Measurements from ENCODE around the gene CROT. TPM values are rescaled to one million over a fixed set of nuclear protein-coding genes. Genes with fewer than 3 reads are reported as not detected.

CROT gene
- total RNA-seq, 1 experiment from 2014 or later: 4.0 TPM

GRCh38 chr7:87328281-87328680 lies 17.2 kb upstream of the CROT start (continued):
- TF ChIP-seq, protein P1, sequence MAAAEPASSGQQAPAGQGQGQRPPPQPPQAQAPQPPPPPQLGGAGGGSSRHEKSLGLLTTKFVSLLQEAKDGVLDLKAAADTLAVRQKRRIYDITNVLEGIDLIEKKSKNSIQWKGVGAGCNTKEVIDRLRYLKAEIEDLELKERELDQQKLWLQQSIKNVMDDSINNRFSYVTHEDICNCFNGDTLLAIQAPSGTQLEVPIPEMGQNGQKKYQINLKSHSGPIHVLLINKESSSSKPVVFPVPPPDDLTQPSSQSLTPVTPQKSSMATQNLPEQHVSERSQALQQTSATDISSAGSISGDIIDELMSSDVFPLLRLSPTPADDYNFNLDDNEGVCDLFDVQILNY (CRISPR knock-in tag; IDR thresholded peaks at IDR 0.05): no peak
- TF ChIP-seq CREB1 (CRISPR knock-in tag; IDR thresholded peaks at IDR 0.05) (no peak), CBFB (CRISPR knock-in tag; IDR thresholded peaks at IDR 0.05; ENCODE audit: low read depth) (no peak), TEAD4 (CRISPR knock-in tag; IDR thresholded peaks at IDR 0.05) (no peak), GTF2I (CRISPR knock-in tag; conservative IDR thresholded peaks at IDR 0.05) (no peak), FOXJ3 (CRISPR knock-in tag; IDR thresholded peaks at IDR 0.05; ENCODE audit: borderline replicate concordance) (no peak)

- Mint-ChIP-seq H3K27me3 (ENCODE audit: low read depth) (peaks cover 6% of the 10 kb centered on the region), H3K4me3 (no peak overlapping the region), H3K4me1 (peaks cover 13% of the 10 kb centered on the region), H3K9me3 (peaks cover 84% of the 10 kb centered on the region), H3K27ac (no peak overlapping the region), H3K36me3 (peaks cover 84% of the 10 kb centered on the region)
- DNase-seq (ENCODE audit: low spot score): no peak
- ATAC-seq: no peak
- ChIA-PET POLR2A (no interaction called here), CTCF (interaction anchor here (1.2 kb wide), 1 partner anchor 12 kb away, joined by 3 read pairs; no protein-coding TSS in a partner anchor)
- TF ChIP-seq NFATC4 (CRISPR knock-in tag; IDR thresholded peaks at IDR 0.05): no peak
- TF ChIP-seq MYBL2 (CRISPR knock-in tag; IDR thresholded peaks at IDR 0.05): no peak
- no peak for TF ChIP-seq GRHL2 (CRISPR knock-in tag; IDR thresholded peaks at IDR 0.05; ENCODE audit: insufficient replicate concordance, severe bottlenecking)
- TF ChIP-seq ZNF219 (CRISPR knock-in tag; IDR thresholded peaks at IDR 0.05; ENCODE audit: borderline replicate concordance): no peak
- TF ChIP-seq CREM (CRISPR knock-in tag; IDR thresholded peaks at IDR 0.05): no peak
- no peak for TF ChIP-seq CTCF (IDR thresholded peaks at IDR 0.05)
- no peak for TF ChIP-seq ELF4 (CRISPR knock-in tag; IDR thresholded peaks at IDR 0.05; ENCODE audit: low read depth)
- no peak for TF ChIP-seq ATF3 (CRISPR knock-in tag; conservative IDR thresholded peaks at IDR 0.05)
- TF ChIP-seq, protein P2, sequence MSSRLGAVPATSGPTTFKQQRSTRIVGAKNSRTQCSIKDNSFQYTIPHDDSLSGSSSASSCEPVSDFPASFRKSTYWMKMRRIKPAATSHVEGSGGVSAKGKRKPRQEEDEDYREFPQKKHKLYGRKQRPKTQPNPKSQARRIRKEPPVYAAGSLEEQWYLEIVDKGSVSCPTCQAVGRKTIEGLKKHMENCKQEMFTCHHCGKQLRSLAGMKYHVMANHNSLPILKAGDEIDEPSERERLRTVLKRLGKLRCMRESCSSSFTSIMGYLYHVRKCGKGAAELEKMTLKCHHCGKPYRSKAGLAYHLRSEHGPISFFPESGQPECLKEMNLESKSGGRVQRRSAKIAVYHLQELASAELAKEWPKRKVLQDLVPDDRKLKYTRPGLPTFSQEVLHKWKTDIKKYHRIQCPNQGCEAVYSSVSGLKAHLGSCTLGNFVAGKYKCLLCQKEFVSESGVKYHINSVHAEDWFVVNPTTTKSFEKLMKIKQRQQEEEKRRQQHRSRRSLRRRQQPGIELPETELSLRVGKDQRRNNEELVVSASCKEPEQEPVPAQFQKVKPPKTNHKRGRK (CRISPR knock-in tag; IDR thresholded peaks at IDR 0.05; ENCODE audit: borderline replicate concordance): no peak
- TF ChIP-seq GTF2I (CRISPR knock-in tag; conservative IDR thresholded peaks at IDR 0.05): no peak
Measured at GRCh38 chr7:87330316-87330715, 15.1 kb upstream of the CROT start.

GRCh38 chr7:87330942-87331341 lies 14.5 kb upstream of the CROT start:
- CTCF ChIA-PET: interaction anchor here (1.2 kb wide), 1 partner anchor 12 kb away, joined by 3 read pairs; no protein-coding TSS in a partner anchor
- ATAC-seq: no peak
- TF ChIP-seq JAZF1 (CRISPR knock-in tag; IDR thresholded peaks at IDR 0.05) (no peak), ZNF317 (CRISPR knock-in tag; IDR thresholded peaks at IDR 0.05; ENCODE audit: borderline replicate concordance, low read depth) (no peak), TP53 (CRISPR knock-in tag; IDR thresholded peaks at IDR 0.05) (no peak), GABPB1 (CRISPR knock-in tag; IDR thresholded peaks at IDR 0.05) (no peak), HMGA2 (CRISPR knock-in tag; IDR thresholded peaks at IDR 0.05) (no peak), ELF4 (CRISPR knock-in tag; IDR thresholded peaks at IDR 0.05; ENCODE audit: low read depth) (no peak), ZNF671 (CRISPR knock-in tag; IDR thresholded peaks at IDR 0.05) (no peak), ESRRA (CRISPR knock-in tag; IDR thresholded peaks at IDR 0.05; ENCODE audit: borderline replicate concordance) (no peak), NFYB (CRISPR knock-in tag; conservative IDR thresholded peaks at IDR 0.05; ENCODE audit: low read depth) (no peak), AR (CRISPR knock-in tag; IDR thresholded peaks at IDR 0.05) (no peak), NR1H2 (CRISPR knock-in tag; IDR thresholded peaks at IDR 0.05) (no peak)
- TF ChIP-seq, protein P3, sequence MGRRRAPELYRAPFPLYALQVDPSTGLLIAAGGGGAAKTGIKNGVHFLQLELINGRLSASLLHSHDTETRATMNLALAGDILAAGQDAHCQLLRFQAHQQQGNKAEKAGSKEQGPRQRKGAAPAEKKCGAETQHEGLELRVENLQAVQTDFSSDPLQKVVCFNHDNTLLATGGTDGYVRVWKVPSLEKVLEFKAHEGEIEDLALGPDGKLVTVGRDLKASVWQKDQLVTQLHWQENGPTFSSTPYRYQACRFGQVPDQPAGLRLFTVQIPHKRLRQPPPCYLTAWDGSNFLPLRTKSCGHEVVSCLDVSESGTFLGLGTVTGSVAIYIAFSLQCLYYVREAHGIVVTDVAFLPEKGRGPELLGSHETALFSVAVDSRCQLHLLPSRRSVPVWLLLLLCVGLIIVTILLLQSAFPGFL (CRISPR knock-in tag; IDR thresholded peaks at IDR 0.05; ENCODE audit: borderline replicate concordance): no peak

More at GRCh38 chr7:87330942-87331341, 14.5 kb upstream of the CROT start:
- H3K4me1 Mint-ChIP-seq: peaks cover 13% of the 10 kb centered on the region
- no peak overlapping the region; the same call in 1 of the 2 replicates for H3K27ac Mint-ChIP-seq
- POLR2A ChIA-PET: no interaction called here
- no peak overlapping the region for H3K4me3 Mint-ChIP-seq
- DNase-seq (ENCODE audit: low spot score): no peak
- H3K36me3 Mint-ChIP-seq: peaks cover 79% of the 10 kb centered on the region
- peaks cover 79% of the 10 kb centered on the region for H3K9me3 Mint-ChIP-seq
- peaks cover 6% of the 10 kb centered on the region for H3K27me3 Mint-ChIP-seq (ENCODE audit: low read depth)

All from WTC11 (cell line).